Measurements from ENCODE around the gene SMARCA1.

The SMARCA1 gene

GRCh38 chrX:129549124-129549523 is 25.8 kb upstream of the SMARCA1 start:
- Mint-ChIP-seq H3K4me1 (ENCODE audit: low read depth) (peaks cover 5% of the 10 kb centered on the region), H3K4me3 (no peak overlapping the region), H3K27ac (no peak overlapping the region), H3K9me3 (no peaks in the 10 kb centered on the region), H3K27me3 (no peaks in the 10 kb centered on the region), H3K36me3 (ENCODE audit: low read depth) (peaks cover 30% of the 10 kb centered on the region)
- intact Hi-C loops (cut with micrococcal nuclease) = no loop called here

- H3K4me3 Mint-ChIP-seq = no peak overlapping the region
- intact Hi-C loops (cut with micrococcal nuclease) = no loop called here
- peaks cover 12% of the 10 kb centered on the region for H3K4me1 Mint-ChIP-seq (ENCODE audit: low read depth)
- no peaks in the 10 kb centered on the region for H3K27me3 Mint-ChIP-seq
- H3K36me3 Mint-ChIP-seq (ENCODE audit: low read depth) = peaks cover 25% of the 10 kb centered on the region
- H3K9me3 Mint-ChIP-seq = no peaks in the 10 kb centered on the region
- no peak overlapping the region for H3K27ac Mint-ChIP-seq
Observed at GRCh38 chrX:129545408-129545807, 22.1 kb upstream of the SMARCA1 start.

- Mint-ChIP-seq H3K27me3 (no peaks in the 10 kb centered on the region), H3K9me3 (no peaks in the 10 kb centered on the region), H3K36me3 (ENCODE audit: low read depth) (peaks cover 25% of the 10 kb centered on the region), H3K4me3 (no peak overlapping the region), H3K27ac (no peak overlapping the region), H3K4me1 (ENCODE audit: low read depth) (peaks cover 13% of the 10 kb centered on the region)
- intact Hi-C loops (cut with micrococcal nuclease) = no loop called here
Observed at GRCh38 chrX:129544780-129545179, 21.5 kb upstream of the SMARCA1 start.

DNA sequence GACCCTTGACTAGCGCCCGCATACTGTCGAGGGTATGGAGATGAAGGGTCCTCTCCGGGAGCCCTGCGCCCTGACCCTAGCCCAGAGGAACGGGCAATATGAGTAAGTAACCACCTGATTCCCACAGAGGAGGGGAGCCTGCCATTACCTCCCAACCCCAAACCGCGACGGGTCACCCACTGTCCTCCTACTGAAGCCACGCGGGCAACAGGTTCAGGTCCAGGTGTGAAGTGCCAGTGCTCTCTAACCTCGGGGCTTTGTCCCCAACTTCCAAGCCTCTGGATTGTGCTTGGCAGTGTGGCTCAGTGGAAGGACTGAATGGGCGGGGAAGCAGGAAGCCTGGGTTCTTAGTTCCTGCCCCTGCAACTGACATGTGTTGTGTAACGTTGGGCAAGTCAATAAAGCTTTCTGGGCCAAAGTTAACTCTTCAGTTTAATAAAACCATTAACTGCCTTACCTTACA is 17.5 kb upstream of the SMARCA1 start:
- Mint-ChIP-seq H3K27ac (peak overlapping the region; percentile 56), H3K9me3 (no peaks in the 10 kb centered on the region), H3K36me3 (ENCODE audit: low read depth) (peaks cover 5% of the 10 kb centered on the region), H3K4me1 (ENCODE audit: low read depth) (peaks cover 12% of the 10 kb centered on the region), H3K27me3 (peaks cover 2% of the 10 kb centered on the region), H3K4me3 (peak overlapping the region; percentile 72)
- intact Hi-C loops (cut with micrococcal nuclease) = no loop called here

- Mint-ChIP-seq H3K36me3 (ENCODE audit: low read depth) (peaks cover 5% of the 10 kb centered on the region), H3K4me1 (ENCODE audit: low read depth) (peaks cover 12% of the 10 kb centered on the region), H3K4me3 (peak within 1 kb of the TSS; percentile 72), H3K27ac (peak within 1 kb of the TSS; percentile 56), H3K27me3 (peaks cover 2% of the 10 kb centered on the region), H3K9me3 (no peaks in the 10 kb centered on the region)
- intact Hi-C loops (cut with micrococcal nuclease) = no loop called here
Observed at GRCh38 chrX:129540068-129540653, 16.9 kb upstream of the SMARCA1 start, which contains the start of gene OCRL. OCRL (plus strand) TSS chrX:129540259; CDS start chrX:129540440, 181 bp downstream.

GRCh38 chrX:129534816-129535578 is 11.7 kb upstream of the SMARCA1 start:
- no peaks in the 10 kb centered on the region for H3K36me3 Mint-ChIP-seq (ENCODE audit: low read depth)
- H3K27ac Mint-ChIP-seq = no peak overlapping the region
- peaks cover 4% of the 10 kb centered on the region for H3K27me3 Mint-ChIP-seq
- H3K4me3 Mint-ChIP-seq = no peak overlapping the region
- H3K4me1 Mint-ChIP-seq (ENCODE audit: low read depth) = peaks cover 6% of the 10 kb centered on the region
- intact Hi-C loops (cut with micrococcal nuclease) = no loop called here
- no peaks in the 10 kb centered on the region for H3K9me3 Mint-ChIP-seq

- Mint-ChIP-seq H3K4me3 (no peak overlapping the region), H3K9me3 (no peaks in the 10 kb centered on the region), H3K27ac (no peak overlapping the region), H3K27me3 (peaks cover 1% of the 10 kb centered on the region), H3K36me3 (ENCODE audit: low read depth) (no peaks in the 10 kb centered on the region), H3K4me1 (ENCODE audit: low read depth) (peaks cover 6% of the 10 kb centered on the region)
- intact Hi-C loops (cut with micrococcal nuclease) = no loop called here
Observed at GRCh38 chrX:129531132-129531531, 7.8 kb upstream of the SMARCA1 start.

- Mint-ChIP-seq H3K27ac (no peak overlapping the region), H3K9me3 (no peaks in the 10 kb centered on the region), H3K36me3 (ENCODE audit: low read depth) (no peaks in the 10 kb centered on the region), H3K27me3 (peaks cover 1% of the 10 kb centered on the region), H3K4me1 (ENCODE audit: low read depth) (peaks cover 6% of the 10 kb centered on the region), H3K4me3 (no peak overlapping the region)
- intact Hi-C loops (cut with micrococcal nuclease) = no loop called here
Observed at GRCh38 chrX:129530410-129530809, 7.1 kb upstream of the SMARCA1 start.

DNA sequence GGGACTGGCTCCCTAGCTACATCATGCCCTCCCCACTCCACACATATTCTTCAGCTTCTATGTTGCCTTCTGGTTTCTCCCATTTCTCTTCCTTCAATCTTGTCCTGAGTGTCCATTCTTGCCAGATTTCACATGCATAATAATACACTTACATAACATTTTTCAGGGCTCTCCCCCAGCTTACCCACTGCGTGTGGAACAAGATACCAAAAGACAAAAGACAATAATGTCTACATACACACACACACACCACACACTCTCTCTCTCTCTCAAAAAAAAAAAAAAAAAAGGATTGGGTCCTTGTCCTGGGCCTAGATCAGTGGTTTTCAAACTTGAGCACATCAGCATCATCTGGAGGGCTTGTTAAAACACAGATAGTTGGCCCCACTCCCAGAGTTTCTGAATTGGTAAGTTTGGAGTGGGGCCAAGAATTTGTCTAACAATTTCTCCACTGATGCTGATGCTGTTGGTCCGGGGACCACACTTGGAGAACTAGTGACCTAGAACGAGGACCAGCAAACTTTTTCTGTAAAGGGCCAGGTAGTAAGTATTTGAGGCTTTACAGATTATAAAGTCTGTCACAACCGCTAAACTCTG is 6.5 kb upstream of the SMARCA1 start:
- H3K9me3 Mint-ChIP-seq = no peaks in the 10 kb centered on the region
- H3K4me3 Mint-ChIP-seq = no peak overlapping the region
- intact Hi-C loops (cut with micrococcal nuclease) = no loop called here
- no peaks in the 10 kb centered on the region for H3K36me3 Mint-ChIP-seq (ENCODE audit: low read depth)
- no peak overlapping the region for H3K27ac Mint-ChIP-seq
- peaks cover 3% of the 10 kb centered on the region for H3K27me3 Mint-ChIP-seq
- peaks cover 6% of the 10 kb centered on the region for H3K4me1 Mint-ChIP-seq (ENCODE audit: low read depth)

- H3K36me3 Mint-ChIP-seq (ENCODE audit: low read depth) = peaks cover 6% of the 10 kb centered on the region
- H3K4me3 Mint-ChIP-seq = no peak overlapping the region
- H3K9me3 Mint-ChIP-seq = no peaks in the 10 kb centered on the region
- no peak overlapping the region for H3K27ac Mint-ChIP-seq
- H3K4me1 Mint-ChIP-seq (ENCODE audit: low read depth) = peaks cover 6% of the 10 kb centered on the region
- intact Hi-C loops (cut with micrococcal nuclease) = no loop called here
- H3K27me3 Mint-ChIP-seq = peaks cover 20% of the 10 kb centered on the region
Observed at GRCh38 chrX:129525896-129526295, 2.6 kb upstream of the SMARCA1 start.

DNA sequence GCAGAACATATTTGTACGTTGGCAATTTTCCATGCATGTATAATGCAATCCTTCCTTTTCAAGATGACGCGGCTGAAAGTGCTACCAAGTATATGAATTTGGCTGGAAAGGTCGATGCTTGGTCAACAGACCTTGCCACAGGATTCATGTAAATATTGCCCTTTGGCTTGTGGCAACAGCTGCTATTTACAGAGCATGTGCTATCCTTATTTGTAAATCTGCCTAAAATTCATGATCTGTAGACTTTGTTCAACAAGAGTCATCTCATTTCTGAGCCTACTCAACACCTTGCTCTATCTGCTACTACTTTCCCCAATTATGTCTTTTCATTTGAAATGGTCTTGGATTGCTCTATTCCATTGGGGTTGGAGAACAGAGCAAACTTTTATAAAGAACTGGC is 1.9 kb upstream of the SMARCA1 start:
- Mint-ChIP-seq H3K9me3 (no peaks in the 10 kb centered on the region), H3K36me3 (ENCODE audit: low read depth) (peaks cover 6% of the 10 kb centered on the region), H3K4me1 (ENCODE audit: low read depth) (peaks cover 6% of the 10 kb centered on the region), H3K4me3 (no peak overlapping the region), H3K27me3 (peaks cover 21% of the 10 kb centered on the region), H3K27ac (no peak overlapping the region)
- intact Hi-C loops (cut with micrococcal nuclease) = no loop called here

GRCh38 chrX:129524250-129524850 is 1.1 kb upstream of the SMARCA1 start:
- no peak overlapping the region for H3K27ac Mint-ChIP-seq
- H3K4me1 Mint-ChIP-seq (ENCODE audit: low read depth) = no peaks in the 10 kb centered on the region
- H3K4me3 Mint-ChIP-seq = no peak overlapping the region

DNA sequence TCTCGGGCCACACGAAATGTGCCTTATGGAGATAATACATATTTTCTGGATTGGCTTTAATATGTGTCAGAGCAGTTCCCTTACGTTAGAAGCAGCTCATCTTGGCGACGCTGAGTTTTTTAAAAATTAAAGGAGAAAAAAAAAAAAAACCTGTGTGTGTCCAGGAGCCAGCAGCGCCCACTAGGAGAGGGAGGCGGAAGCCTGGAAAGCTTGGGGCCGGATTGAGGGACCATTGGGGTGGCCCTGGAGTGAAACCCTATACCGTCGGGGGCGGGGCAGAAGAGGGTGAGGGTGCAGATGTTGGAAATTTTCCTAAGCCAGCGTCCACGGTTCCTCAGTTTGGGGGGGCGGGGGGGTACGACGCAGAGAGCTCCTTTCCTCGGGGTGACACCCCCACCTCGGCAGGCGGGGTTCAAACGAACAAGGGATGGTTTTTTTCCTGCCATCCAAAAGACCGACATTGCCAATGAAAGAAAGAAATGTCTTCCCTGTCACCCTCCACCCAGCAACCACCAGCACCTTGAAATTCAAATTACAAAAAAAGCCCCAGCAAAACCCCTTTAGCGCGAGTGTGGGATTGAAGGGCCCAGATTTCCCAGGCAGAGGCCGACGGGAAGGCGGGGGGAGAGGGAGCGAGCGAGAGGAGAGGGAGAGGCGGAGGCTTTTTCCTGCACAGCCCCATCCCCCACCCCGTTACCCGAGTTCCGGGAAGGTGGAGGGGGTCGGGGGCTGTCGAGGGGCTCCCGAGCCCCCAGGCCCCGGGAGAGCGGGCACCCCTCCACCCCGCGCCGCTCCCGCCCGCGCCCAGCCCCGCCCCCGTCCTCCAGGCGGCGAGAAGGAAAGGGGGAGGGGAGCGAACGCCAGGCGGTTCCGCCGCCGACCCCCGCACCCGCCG is 859 bp downstream of the SMARCA1 start:
- Mint-ChIP-seq H3K27ac (peak overlapping the region; percentile 56), H3K27me3 (peaks cover 24% of the 10 kb centered on the region), H3K4me1 (ENCODE audit: low read depth) (no peaks in the 10 kb centered on the region), H3K36me3 (ENCODE audit: low read depth) (peaks cover 6% of the 10 kb centered on the region), H3K4me3 (peak overlapping the region; percentile 87), H3K9me3 (no peaks in the 10 kb centered on the region)
- intact Hi-C loops (cut with micrococcal nuclease) = no loop called here

More at GRCh38 chrX:129524250-129524850, 1.1 kb upstream of the SMARCA1 start:
- intact Hi-C loops (cut with micrococcal nuclease) = no loop called here
- peaks cover 24% of the 10 kb centered on the region for H3K27me3 Mint-ChIP-seq
- H3K9me3 Mint-ChIP-seq = no peaks in the 10 kb centered on the region
- peaks cover 6% of the 10 kb centered on the region for H3K36me3 Mint-ChIP-seq (ENCODE audit: low read depth)
